Upper lobe of right lung (tissue), 1 donor: ENCODE data around the gene UGCG. TPM values are rescaled to one million over a fixed set of nuclear protein-coding genes. Genes with fewer than 3 reads are reported as not detected.

Experiments
- ATAC-seq: fragments of 200-7000 bp; cut with Tn5 transposase; one replicate; pipeline ENCODE4 v1.9.1; 2020; ENCODE audit warnings: mild to moderate bottlenecking, moderate library complexity
- DNase-seq: peaks from one replicate; pipeline ENCODE4 v3.0.0-alpha.2; 2020
- H3K27ac ChIP-seq: fragments of 200-600 bp; one replicate; pipeline ENCODE4 v1.8.0; 2022
- H3K27me3 ChIP-seq: fragments of 200-600 bp; one replicate; pipeline ENCODE4 v1.8.0; 2022; ENCODE audit warnings: mild to moderate bottlenecking
- H3K36me3 ChIP-seq: fragments of 200-600 bp; one replicate; pipeline ENCODE4 v1.8.0; 2022
- H3K4me1 ChIP-seq: fragments of 200-600 bp; one replicate; pipeline ENCODE4 v1.8.0; 2022
- H3K4me3 ChIP-seq: fragments of 200-600 bp; one replicate; pipeline ENCODE4 v1.8.0; 2022; ENCODE audit warnings: mild to moderate bottlenecking
- H3K9me3 ChIP-seq: fragments of 200-600 bp; one replicate; pipeline ENCODE4 v1.8.0; 2022
- intact Hi-C: fragments of 100-400 bp; cut with DNase I; formaldehyde crosslinking; loops from one replicate; pipeline ENCODE4 v1.11.0; 2022
- total RNA-seq: library from RNA; stranded (reverse); fragmentation: NEBNext Ultra II Directional; extraction: Animal tissue kit (Norgen Biotek cat#: 25700); gene quantifications from one replicate; pipeline ENCODE4 v1.2.1, GENCODE V29; 2021
- TF ChIP-seq, protein P1 (sequence below): fragments of 200-600 bp; IDR thresholded peaks from one replicate; pipeline ENCODE4 v1.8.0; 2022; ENCODE audit warnings: antibody characterized with exemption
- donor health status: DM: no; HTN: yes; CAD: no; lungs with severe emphysema.

Gene UGCG
- total RNA-seq, 1 donor from 2014 or later, result 50.7 TPM

GRCh38 chr9:111970827-111971226 lies 74.2 kb downstream of the UGCG start:
- H3K27ac ChIP-seq, result no peak overlapping the region
- TF ChIP-seq, protein P1, sequence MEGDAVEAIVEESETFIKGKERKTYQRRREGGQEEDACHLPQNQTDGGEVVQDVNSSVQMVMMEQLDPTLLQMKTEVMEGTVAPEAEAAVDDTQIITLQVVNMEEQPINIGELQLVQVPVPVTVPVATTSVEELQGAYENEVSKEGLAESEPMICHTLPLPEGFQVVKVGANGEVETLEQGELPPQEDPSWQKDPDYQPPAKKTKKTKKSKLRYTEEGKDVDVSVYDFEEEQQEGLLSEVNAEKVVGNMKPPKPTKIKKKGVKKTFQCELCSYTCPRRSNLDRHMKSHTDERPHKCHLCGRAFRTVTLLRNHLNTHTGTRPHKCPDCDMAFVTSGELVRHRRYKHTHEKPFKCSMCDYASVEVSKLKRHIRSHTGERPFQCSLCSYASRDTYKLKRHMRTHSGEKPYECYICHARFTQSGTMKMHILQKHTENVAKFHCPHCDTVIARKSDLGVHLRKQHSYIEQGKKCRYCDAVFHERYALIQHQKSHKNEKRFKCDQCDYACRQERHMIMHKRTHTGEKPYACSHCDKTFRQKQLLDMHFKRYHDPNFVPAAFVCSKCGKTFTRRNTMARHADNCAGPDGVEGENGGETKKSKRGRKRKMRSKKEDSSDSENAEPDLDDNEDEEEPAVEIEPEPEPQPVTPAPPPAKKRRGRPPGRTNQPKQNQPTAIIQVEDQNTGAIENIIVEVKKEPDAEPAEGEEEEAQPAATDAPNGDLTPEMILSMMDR, result no peak
- H3K27me3 ChIP-seq, result no peaks in the 10 kb centered on the region
- no peaks in the 10 kb centered on the region for H3K4me1 ChIP-seq
- H3K4me3 ChIP-seq, result no peak overlapping the region
- ATAC-seq (no peak), DNase-seq (no peak)
- H3K36me3 ChIP-seq, result no peaks in the 10 kb centered on the region
- intact Hi-C loops, result no loop called here
- H3K9me3 ChIP-seq, result no peaks in the 10 kb centered on the region

DNA sequence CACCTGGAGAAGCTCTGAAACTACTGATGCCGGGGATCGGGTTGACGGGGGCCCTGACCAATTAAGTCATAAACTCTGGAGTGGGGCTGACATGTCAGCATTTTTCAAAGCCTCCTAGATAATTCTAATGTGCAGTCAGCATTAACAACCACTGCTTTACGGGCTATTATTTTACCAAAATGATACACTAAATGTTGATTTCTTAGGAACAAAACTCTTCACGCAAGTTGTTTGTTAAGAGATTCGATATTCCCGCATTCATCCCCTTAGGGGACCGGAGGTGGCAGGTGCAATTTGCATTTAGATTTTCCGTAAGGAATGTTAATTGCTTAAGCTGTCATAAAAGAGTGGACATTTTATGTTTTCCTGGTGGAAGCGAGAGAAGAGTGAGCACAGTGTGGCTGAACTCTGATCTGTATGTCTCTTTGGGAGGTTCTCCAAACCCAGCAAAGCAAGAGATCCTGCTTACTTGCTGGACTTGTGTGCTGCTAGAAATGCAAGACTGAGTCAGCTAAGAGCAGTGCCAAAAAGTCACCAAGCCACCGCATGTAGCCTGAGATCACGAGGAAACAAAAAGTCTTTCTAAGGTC lies 77.6 kb downstream of the UGCG start:
- no peak overlapping the region for H3K4me3 ChIP-seq
- TF ChIP-seq, protein P1, result no peak
- no peaks in the 10 kb centered on the region for H3K36me3 ChIP-seq
- H3K27ac ChIP-seq, result no peak overlapping the region
- no peaks in the 10 kb centered on the region for H3K27me3 ChIP-seq
- DNase-seq (no peak), ATAC-seq (no peak)
- intact Hi-C loops, result no loop called here
- no peaks in the 10 kb centered on the region for H3K9me3 ChIP-seq
- no peaks in the 10 kb centered on the region for H3K4me1 ChIP-seq

DNA sequence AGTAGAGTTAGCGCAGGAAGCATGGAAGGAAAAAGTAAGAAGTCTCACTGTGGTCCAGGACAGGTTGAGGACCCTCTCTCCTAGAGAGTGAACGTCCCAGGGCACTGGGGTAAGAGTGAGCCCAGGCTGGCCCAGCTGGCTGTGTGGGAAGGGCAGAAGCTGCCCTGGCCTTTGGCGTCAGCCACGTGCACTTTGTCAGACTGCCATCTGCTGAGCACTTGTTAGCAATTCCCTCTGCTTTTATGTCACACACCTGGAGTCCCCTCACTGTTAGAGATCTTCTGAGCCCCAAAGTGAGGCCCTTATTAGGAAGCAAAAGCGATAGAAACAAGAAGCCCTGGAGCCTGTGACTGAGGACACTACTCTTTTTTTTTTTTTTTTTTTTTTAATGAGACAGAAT lies 79.1 kb downstream of the UGCG start:
- H3K27me3 ChIP-seq, result no peaks in the 10 kb centered on the region
- no peaks in the 10 kb centered on the region for H3K9me3 ChIP-seq
- no peak overlapping the region for H3K4me3 ChIP-seq
- peak; percentile 78 for DNase-seq
- TF ChIP-seq, protein P1, result no peak
- intact Hi-C loops, result no loop called here
- H3K36me3 ChIP-seq, result no peaks in the 10 kb centered on the region
- peak; percentile 92 for ATAC-seq
- H3K4me1 ChIP-seq, result no peaks in the 10 kb centered on the region
- no peak overlapping the region for H3K27ac ChIP-seq

GRCh38 chr9:111978616-111979015 lies 82.0 kb downstream of the UGCG start:
- H3K9me3 ChIP-seq, result no peaks in the 10 kb centered on the region
- H3K27ac ChIP-seq, result no peak overlapping the region
- no peak for DNase-seq
- no peaks in the 10 kb centered on the region for H3K4me1 ChIP-seq
- intact Hi-C loops, result no loop called here
- H3K27me3 ChIP-seq, result no peaks in the 10 kb centered on the region
- H3K36me3 ChIP-seq, result no peaks in the 10 kb centered on the region
- ATAC-seq, result no peak
- no peak overlapping the region for H3K4me3 ChIP-seq
- TF ChIP-seq, protein P1, result no peak

- H3K36me3 ChIP-seq, result no peaks in the 10 kb centered on the region
- no peak for ATAC-seq
- H3K4me1 ChIP-seq, result no peaks in the 10 kb centered on the region
- H3K9me3 ChIP-seq, result no peaks in the 10 kb centered on the region
- H3K27me3 ChIP-seq, result no peaks in the 10 kb centered on the region
- TF ChIP-seq, protein P1, result no peak
- no peak overlapping the region for H3K27ac ChIP-seq
- intact Hi-C loops, result no loop called here
- no peak for DNase-seq
- H3K4me3 ChIP-seq, result no peak overlapping the region
Observed at GRCh38 chr9:111979561-111979960, 82.9 kb downstream of the UGCG start.

- Histone ChIP-seq H3K27me3 (no peaks in the 10 kb centered on the region), H3K9me3 (no peaks in the 10 kb centered on the region), H3K4me1 (no peaks in the 10 kb centered on the region), H3K36me3 (no peaks in the 10 kb centered on the region), H3K4me3 (no peak overlapping the region), H3K27ac (no peak overlapping the region)
- ATAC-seq (no peak), DNase-seq (no peak)
- TF ChIP-seq, protein P1, result no peak
- intact Hi-C loops, result no loop called here
Observed at GRCh38 chr9:111980398-111980797, 83.8 kb downstream of the UGCG start.
